GM12878 (cell line): ENCODE data around the gene ZMIZ1. TPM values are rescaled to one million over a fixed set of nuclear protein-coding genes. Genes with fewer than 3 reads are reported as not detected.

Source experiments
- ATAC-seq: fragments of 200-7000 bp; cut with Tn5 transposase; 3 replicates; pipeline ENCODE4 v1.9.1; 2020; ENCODE audit warnings: mild to moderate bottlenecking, moderate library complexity
- BruUV-seq: library from RNA; stranded (reverse); fragments of 400-500 nt; replicated peaks from 2 replicates; lab custom pipeline; 2021; lab: Mats Ljungman, UMichigan
- CTCF ChIA-PET: fragments of 300-600 bp; sonication (Branson Sonifier 250); formaldehyde crosslinking; extraction: SDS; loops from one replicate; lab custom pipeline; 2021; ENCODE audit warnings: inconsistent platforms; lab: Yijun Ruan, JAX
- POLR2A ChIA-PET: fragments of 350-600 bp; formaldehyde crosslinking; extraction: SDS; loops from one replicate; lab custom pipeline; 2021; ENCODE audit warnings: inconsistent platforms; lab: Charles Lee
- RAD21 ChIA-PET: fragments of 300-600 bp; sonication (Branson Sonifier 250); formaldehyde crosslinking; loops from one replicate; lab custom pipeline; 2023; ENCODE audit warnings: antibody characterized with exemption; ENCODE audit not compliant: unreplicated experiment; lab: Charles Lee
- SMC1A ChIA-PET: fragments of 300-600 bp; sonication (Branson Sonifier 250); formaldehyde crosslinking; loops from one replicate; lab custom pipeline; 2023; ENCODE audit not compliant: unreplicated experiment, uncharacterized antibody; lab: Charles Lee
- DNase-seq: peaks from one replicate; pipeline ENCODE4 v3.0.0-alpha.2; 2011; ENCODE audit warnings: low read depth, low spot score
- FAIRE-seq: peaks from 3 replicates; lab custom pipeline; 2011; peaks lifted over from hg19 to GRCh38; lab: Jason Lieb, UNC
- H2AFZ ChIP-seq: 2 replicates; pipeline ENCODE4 v1.6.0; 2011; ENCODE audit warnings: low read depth, low read length, control low read depth; ENCODE audit not compliant: control insufficient read depth
- H3K27ac ChIP-seq: 2 replicates; pipeline ENCODE4 v1.5.1; 2011; ENCODE audit warnings: control low read depth; ENCODE audit not compliant: control insufficient read depth, insufficient read depth
- H3K27me3 ChIP-seq, 2 experiments: replicated peaks in 1 of 2; 2 replicates each; pipeline versions ENCODE4 v1.6.0 to v1.6.1; 2011; ENCODE audit warnings: low read length in 1 of 2; ENCODE audit not compliant: control insufficient read depth in 2 of 2, insufficient read depth in 2 of 2
- H3K36me3 ChIP-seq, 2 experiments: 2 replicates each; pipeline ENCODE4 v1.5.1; 2011; ENCODE audit warnings: low read length in 1 of 2; ENCODE audit not compliant: control insufficient read depth in 2 of 2, insufficient read depth in 2 of 2
- H3K4me1 ChIP-seq: 2 replicates; pipeline ENCODE4 v1.6.1; 2011; ENCODE audit warnings: mild to moderate bottlenecking, low read length, moderate library complexity, mixed read lengths; ENCODE audit not compliant: control insufficient read depth, insufficient read depth
- H3K4me2 ChIP-seq: 2 replicates; pipeline ENCODE4 v1.6.0; 2011; ENCODE audit warnings: control low read depth; ENCODE audit not compliant: control insufficient read depth, insufficient read depth
- H3K4me3 ChIP-seq: fragments of 200-600 bp; sonication (generic); 2 replicates; pipeline ENCODE4 v1.5.1; 2016
- H3K79me2 ChIP-seq: 2 replicates; pipeline ENCODE4 v1.6.0; 2011; ENCODE audit warnings: low read length; ENCODE audit not compliant: control insufficient read depth, insufficient read depth
- H3K9ac ChIP-seq: 2 replicates; pipeline ENCODE4 v1.8.0; 2011; ENCODE audit warnings: low read length, control low read depth, mixed read lengths; ENCODE audit not compliant: control insufficient read depth, insufficient read depth
- H3K9me3 ChIP-seq: replicated peaks from 3 replicates; pipeline ENCODE4 v1.5.1; 2011; ENCODE audit warnings: mild to moderate bottlenecking, low read length; ENCODE audit not compliant: control insufficient read depth, insufficient read depth
- H4K20me1 ChIP-seq: 2 replicates; pipeline ENCODE4 v1.6.0; 2011; ENCODE audit not compliant: control insufficient read depth, insufficient read depth
- CREM ChIP-seq: IDR thresholded peaks from 2 replicates; pipeline ENCODE4 v1.6.1; 2014; ENCODE audit warnings: antibody characterized with exemption, low read depth
- IKZF1 ChIP-seq: fragments of 450-650 bp; conservative IDR thresholded peaks from 2 replicates; pipeline ENCODE4 v1.6.1; 2017; ENCODE audit warnings: antibody characterized with exemption, mild to moderate bottlenecking
- IRF4 ChIP-seq: IDR thresholded peaks from 2 replicates; pipeline ENCODE4 v1.6.1; 2011; ENCODE audit warnings: low read depth, low read length
- JUNB ChIP-seq: IDR thresholded peaks from 2 replicates; pipeline ENCODE4 v1.6.1; 2016; ENCODE audit warnings: antibody characterized with exemption, mild to moderate bottlenecking
- NRF1 ChIP-seq: conservative IDR thresholded peaks from 2 replicates; pipeline ENCODE4 v1.6.1; 2011; ENCODE audit warnings: mild to moderate bottlenecking, low read depth, low read length, improper control_type of control experiment
- PAX5 ChIP-seq: IDR thresholded peaks from 2 replicates; pipeline ENCODE4 v1.6.1; 2011; ENCODE audit warnings: low read depth, low read length, borderline replicate concordance
- RAD21 ChIP-seq: IDR thresholded peaks from 2 replicates; pipeline ENCODE4 v1.6.1; 2011; ENCODE audit warnings: mild to moderate bottlenecking, low read depth, low read length, moderate library complexity; ENCODE audit not compliant: insufficient read depth
- SMC3 ChIP-seq: IDR thresholded peaks from 2 replicates; pipeline ENCODE4 v1.6.1; 2011; ENCODE audit warnings: low read length, improper control_type of control experiment, borderline replicate concordance
- STAT1 ChIP-seq: fragments of 450-650 bp; conservative IDR thresholded peaks from 2 replicates; pipeline ENCODE4 v1.6.1; 2014; ENCODE audit warnings: antibody characterized with exemption, mild to moderate bottlenecking
- TARDBP ChIP-seq: IDR thresholded peaks from 2 replicates; pipeline ENCODE4 v1.6.1; 2016; ENCODE audit warnings: borderline replicate concordance
- YY1 ChIP-seq: IDR thresholded peaks from 2 replicates; pipeline ENCODE4 v1.6.1; 2011; ENCODE audit warnings: low read depth, mild to moderate bottlenecking, low read length
- ZBED1 ChIP-seq: IDR thresholded peaks from 2 replicates; pipeline ENCODE4 v1.6.1; 2016; ENCODE audit warnings: borderline replicate concordance
- ZNF384 ChIP-seq: IDR thresholded peaks from 2 replicates; pipeline ENCODE4 v1.6.1; 2012; ENCODE audit warnings: low read depth, mild to moderate bottlenecking, low read length, improper control_type of control experiment, borderline replicate concordance
- WGBS: methylation state at CpG from one replicate; pipeline ENCODE4 v1.1.6; 2016; ENCODE audit warnings: low lambda C conversion rate; ENCODE audit not compliant: insufficient replicate concordance, insufficient coverage; ENCODE audit errors: missing lambda C conversion rate; 5-methylcytosine and 5-hydroxymethylcytosine counted together
- in situ Hi-C: fragments of 300-500 bp; cut with MboI; formaldehyde crosslinking; loops from 9 replicates; pipeline ENCODE4 v1.14.3; 2018; ENCODE audit warnings: mixed read lengths
- intact Hi-C: fragments of 100-400 bp; cut with micrococcal nuclease; formaldehyde crosslinking; loops from one replicate; pipeline ENCODE4 v1.14.2; 2022; ENCODE audit not compliant: unreplicated experiment
- polyA plus RNA-seq, 11 experiments: library from polyadenylated mRNA; depleted of rRNA in 4 of 11; unstranded in 6 of 11; stranded (reverse) in 5 of 11; fragments of >200 nt; fragmentation: Nextera tagmentation in 4 of 11; fragmentation: Illumina TruSeq in 1 of 11; extraction: Ambion mirVana in 4 of 11; extraction: Trizol in 1 of 11; gene quantifications; 1 replicate in 1 of 11; 2 replicates in 10 of 11; pipeline versions ENCODE4 v1.2.1 to v1.2.3, GENCODE V29; 2011 to 2016; ENCODE audit warnings: inconsistent platforms in 2 of 11, missing spikeins in 2 of 11, low read depth in 1 of 11
- total RNA-seq, 4 experiments: library from RNA; depleted of rRNA in 3 of 4; stranded (reverse); fragments of >200 nt in 3 of 4; fragmentation: Illumina TruSeq in 1 of 4; extraction: Trizol in 1 of 4; gene quantifications; 2 replicates each; pipeline versions ENCODE4 v1.2.1 to v1.2.3, GENCODE V29; 2013 to 2021
- TF ChIP-seq, protein P1 (sequence below): fragments of 450-650 bp; conservative IDR thresholded peaks from 2 replicates; pipeline ENCODE4 v1.6.1; 2017; ENCODE audit warnings: mild to moderate bottlenecking, moderate library complexity
- TF ChIP-seq, protein P2 (sequence below): fragments of 450-650 bp; IDR thresholded peaks from 2 replicates; pipeline ENCODE4 v1.6.1; 2016; ENCODE audit warnings: mild to moderate bottlenecking

Gene ZMIZ1
- total and polyA plus RNA-seq, 10 of the 15 experiments (the other 5 are each of a cell fraction or from before 2014, with no cell fraction given) = 3.1 to 82.3 (median 14.9) TPM

DNA sequence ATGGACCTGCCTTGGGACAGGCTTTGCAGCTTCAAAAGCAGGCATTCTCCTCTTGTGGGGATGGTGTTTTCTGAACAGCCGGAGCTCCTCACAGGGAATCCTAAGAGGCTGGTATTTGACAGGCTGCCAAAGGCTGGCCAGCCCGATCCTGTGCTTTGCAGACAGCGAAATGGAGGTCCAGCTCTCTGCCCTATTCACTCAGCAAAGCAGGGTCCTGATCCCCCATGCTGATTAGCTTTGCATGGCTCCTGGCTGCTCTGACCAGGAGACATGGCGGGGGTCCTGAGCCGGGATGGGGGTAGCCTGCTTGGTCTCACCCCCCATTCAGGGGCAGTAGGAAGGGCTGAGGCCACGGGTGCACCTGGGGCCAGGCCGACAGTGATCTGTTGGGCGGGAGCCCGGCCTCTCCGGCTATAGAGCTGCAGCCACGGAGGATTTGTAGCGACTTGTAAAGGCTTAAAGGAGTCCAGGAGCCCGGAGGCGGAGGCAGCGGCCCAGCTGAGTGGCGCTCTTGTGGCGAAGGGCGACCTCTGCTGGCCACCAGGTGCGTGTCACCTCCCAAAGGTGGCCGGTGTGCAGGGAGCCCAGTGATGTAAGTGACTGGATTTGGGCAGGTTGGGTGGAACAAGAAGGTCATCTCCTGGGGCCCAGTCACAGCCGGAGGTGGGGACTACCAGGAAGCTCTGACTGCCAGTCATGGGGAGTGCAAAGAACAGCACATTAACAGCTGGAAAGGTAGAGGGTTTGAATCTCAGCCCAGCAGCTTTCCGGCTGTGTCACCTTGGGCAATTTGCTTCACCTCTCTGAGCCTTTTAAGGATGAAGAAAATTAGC, 126.5 kb downstream of the ZMIZ1 start (continued):
- TF ChIP-seq CREM = no peak

DNA sequence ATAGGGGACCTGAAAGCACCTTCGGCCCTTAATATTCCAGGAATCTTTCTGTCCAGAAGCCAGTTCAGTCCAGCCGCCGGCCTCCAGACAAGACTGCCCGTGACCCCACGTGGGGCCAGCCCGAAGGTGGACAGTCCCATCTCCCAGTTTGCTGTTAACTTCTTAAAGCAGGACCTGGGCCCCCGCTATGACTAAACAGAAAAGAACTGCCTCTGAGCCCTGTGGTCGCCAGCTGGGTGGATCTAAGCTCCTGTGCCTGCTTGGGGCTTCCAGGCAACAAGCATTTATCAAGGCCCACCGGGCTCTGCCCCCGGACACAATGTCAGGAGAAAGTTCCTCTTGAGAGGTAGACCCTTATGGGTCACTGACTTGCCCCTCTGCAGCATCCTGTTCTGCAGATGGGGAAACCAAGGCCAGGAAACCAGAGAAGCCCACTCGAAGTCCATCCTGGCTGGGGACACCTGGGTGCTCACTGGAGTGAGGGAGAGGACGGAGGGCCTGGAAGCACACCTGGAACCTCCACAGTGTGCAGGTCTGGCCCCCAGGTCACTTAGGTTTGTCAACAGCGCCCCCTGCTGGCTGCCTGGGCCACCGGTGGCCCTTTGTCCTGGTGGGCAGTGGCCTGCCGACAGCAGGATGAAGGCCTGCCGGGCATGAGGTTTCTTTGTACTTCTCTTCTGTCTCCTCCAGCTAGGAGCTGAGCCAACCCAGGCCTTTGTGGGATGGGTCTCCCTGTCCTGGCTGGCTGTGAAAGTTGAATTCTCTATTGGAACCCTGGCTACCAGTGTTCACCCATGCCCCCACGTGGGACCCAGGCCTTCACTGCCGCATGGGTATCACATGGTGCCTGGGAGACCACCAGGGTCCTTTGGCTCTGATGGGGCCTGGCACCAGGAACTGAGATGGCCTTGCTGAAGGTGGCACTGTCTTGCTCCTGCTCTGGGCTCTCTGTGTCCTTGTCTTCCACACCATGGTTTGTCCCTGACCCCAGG, 128.0 kb downstream of the ZMIZ1 start:
- Histone ChIP-seq H3K4me2 (no peak overlapping the region), H3K4me1 (no peaks in the 10 kb centered on the region), H3K9ac (no peak overlapping the region), H4K20me1 (no peaks in the 10 kb centered on the region), H3K27me3 (no peaks in the 10 kb centered on the region), H3K4me3 (no peak overlapping the region), H3K36me3 (no peaks in the 10 kb centered on the region), H3K79me2 (no peaks in the 10 kb centered on the region), H3K27ac (no peak overlapping the region), H2AFZ (no peak overlapping the region), H3K9me3 (no peaks in the 10 kb centered on the region)
- no TSS peak for BruUV-seq
- 24% methylated on average over 18 of the region's 18 CpGs for WGBS
- peak; percentile 88 for ATAC-seq
- peak; percentile 62 for FAIRE-seq
- ChIA-PET CTCF (interaction anchor here (0.6 to 4.7 kb wide), 23 partner anchors 8 to 1350 kb away, joined by 3 to 42 read pairs (median 4); no protein-coding TSS in a partner anchor), SMC1A (interaction anchor here (2.0 to 2.9 kb wide), 3 partner anchors 193 to 1150 kb away, joined by 5 to 21 read pairs (median 9); no protein-coding TSS in a partner anchor), POLR2A (no interaction called here), RAD21 (interaction anchor here (0.8 to 4.6 kb wide), 6 partner anchors 49 to 1150 kb away, joined by 3 to 34 read pairs (median 6); no protein-coding TSS in a partner anchor)
- DNase-seq = no peak
- intact Hi-C loops (loop anchor here (5.0 to 10.0 kb wide), 4 partner anchors 222 to 1349 kb away; no protein-coding TSS in a partner anchor), in situ Hi-C loops (no loop called here)
- TF ChIP-seq YY1 (peak; percentile 56; the same call in 1 of the 2 replicates), JUNB (no peak), TARDBP (no peak), SMC3 (peak; percentile 77), RAD21 (peak; percentile 82), STAT1 (0 out of 2 replicates have a peak, but pooled peaks have one; percentile 45), ZNF384 (no peak), ZBED1 (no peak), PAX5 (0 out of 2 replicates have a peak, but pooled peaks have one; percentile 13), IRF4 (no peak), NRF1 (no peak), IKZF1 (0 out of 2 replicates have a peak, but pooled peaks have one; percentile 17)
- TF ChIP-seq, protein P1, sequence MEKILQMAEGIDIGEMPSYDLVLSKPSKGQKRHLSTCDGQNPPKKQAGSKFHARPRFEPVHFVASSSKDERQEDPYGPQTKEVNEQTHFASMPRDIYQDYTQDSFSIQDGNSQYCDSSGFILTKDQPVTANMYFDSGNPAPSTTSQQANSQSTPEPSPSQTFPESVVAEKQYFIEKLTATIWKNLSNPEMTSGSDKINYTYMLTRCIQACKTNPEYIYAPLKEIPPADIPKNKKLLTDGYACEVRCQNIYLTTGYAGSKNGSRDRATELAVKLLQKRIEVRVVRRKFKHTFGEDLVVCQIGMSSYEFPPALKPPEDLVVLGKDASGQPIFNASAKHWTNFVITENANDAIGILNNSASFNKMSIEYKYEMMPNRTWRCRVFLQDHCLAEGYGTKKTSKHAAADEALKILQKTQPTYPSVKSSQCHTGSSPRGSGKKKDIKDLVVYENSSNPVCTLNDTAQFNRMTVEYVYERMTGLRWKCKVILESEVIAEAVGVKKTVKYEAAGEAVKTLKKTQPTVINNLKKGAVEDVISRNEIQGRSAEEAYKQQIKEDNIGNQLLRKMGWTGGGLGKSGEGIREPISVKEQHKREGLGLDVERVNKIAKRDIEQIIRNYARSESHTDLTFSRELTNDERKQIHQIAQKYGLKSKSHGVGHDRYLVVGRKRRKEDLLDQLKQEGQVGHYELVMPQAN = no peak
- TF ChIP-seq, protein P2, sequence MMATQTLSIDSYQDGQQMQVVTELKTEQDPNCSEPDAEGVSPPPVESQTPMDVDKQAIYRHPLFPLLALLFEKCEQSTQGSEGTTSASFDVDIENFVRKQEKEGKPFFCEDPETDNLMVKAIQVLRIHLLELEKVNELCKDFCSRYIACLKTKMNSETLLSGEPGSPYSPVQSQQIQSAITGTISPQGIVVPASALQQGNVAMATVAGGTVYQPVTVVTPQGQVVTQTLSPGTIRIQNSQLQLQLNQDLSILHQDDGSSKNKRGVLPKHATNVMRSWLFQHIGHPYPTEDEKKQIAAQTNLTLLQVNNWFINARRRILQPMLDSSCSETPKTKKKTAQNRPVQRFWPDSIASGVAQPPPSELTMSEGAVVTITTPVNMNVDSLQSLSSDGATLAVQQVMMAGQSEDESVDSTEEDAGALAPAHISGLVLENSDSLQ = no peak
